Measurements from ENCODE around the gene UBL4B. TPM values are rescaled to one million over a fixed set of nuclear protein-coding genes. Genes with fewer than 3 reads are reported as not detected.

Gene UBL4B
- total RNA-seq, 1 experiment from 2014 or later: not detected

DNA sequence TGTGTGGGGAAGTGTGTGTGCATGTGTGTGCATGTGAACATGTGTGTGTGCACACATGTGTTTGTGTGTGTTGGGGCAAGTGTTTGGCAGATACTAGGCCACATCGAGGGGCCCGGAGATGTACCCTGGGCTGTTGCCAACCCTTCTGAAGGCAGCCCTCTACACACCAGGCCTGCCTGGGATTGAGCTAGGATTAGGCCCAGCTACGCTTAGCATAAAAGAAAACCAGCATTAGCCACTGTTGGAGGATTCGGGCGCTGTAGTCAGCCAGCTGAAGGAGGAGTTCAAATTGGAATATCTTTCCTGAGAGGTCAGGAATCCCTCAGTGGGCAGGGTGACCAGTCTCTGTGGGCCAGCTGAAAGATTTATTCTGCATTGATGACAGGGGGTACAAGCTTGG lies 31.2 kb upstream of the UBL4B start:
- Mint-ChIP-seq H3K4me3 (no peak overlapping the region), H3K27ac (no peak overlapping the region), H3K9me3 (no peaks in the 10 kb centered on the region), H3K36me3 (ENCODE audit: insufficient read depth in 1 of 3, low read depth in 3 of 3) (no peaks in the 10 kb centered on the region), H3K4me1 (peaks cover 13 to 31% of the 10 kb centered on the region in 2 experiments), H3K27me3 (ENCODE audit: low read depth) (peaks cover 99% of the 10 kb centered on the region)
- Histone ChIP-seq H2BK12ac (ENCODE audit: insufficient read length, low read depth, low read length) (no peak overlapping the region), H4K8ac (replicated peaks; ENCODE audit: insufficient read length, low read depth, low read length) (no peak overlapping the region), H3K79me2 (ENCODE audit: insufficient read depth, low read length) (no peaks in the 10 kb centered on the region), H2BK5ac (ENCODE audit: insufficient read length, low read length) (no peak overlapping the region), H3K4me2 (ENCODE audit: insufficient read depth, insufficient read length, low read length) (no peak overlapping the region), H3K14ac (ENCODE audit: insufficient read depth, low read length) (no peak overlapping the region), H3K27ac (ENCODE audit: insufficient read length, low read depth, low read length) (no peak overlapping the region), H3K23me2 (ENCODE audit: insufficient read length, low read depth, low read length, poor library complexity, severe bottlenecking) (peaks cover 10% of the 10 kb centered on the region), H3K4ac (ENCODE audit: low read depth, low read length) (no peak overlapping the region), H3T11ph (ENCODE audit: low read length) (no peak overlapping the region), H2AK5ac (ENCODE audit: insufficient read length, low read length) (no peak overlapping the region), H2BK15ac (ENCODE audit: low read depth, low read length) (no peak overlapping the region), H4K5ac (ENCODE audit: insufficient read length, low read depth, low read length) (no peak overlapping the region), H2AFZ (ENCODE audit: low read length) (no peak overlapping the region), H3K27me3 (ENCODE audit: insufficient read depth, low read length) (peaks cover 44% of the 10 kb centered on the region), H3K23ac (ENCODE audit: insufficient read length, low read depth, low read length) (no peak overlapping the region), H4K20me1 (ENCODE audit: control insufficient read depth, insufficient read depth, insufficient read length) (no peaks in the 10 kb centered on the region), H3K4me1 (ENCODE audit: insufficient read depth, low read length) (0 out of 2 replicates have a peak, but pooled peaks cover 3% of the 10 kb centered on the region), H2BK120ac (ENCODE audit: low read depth, low read length, poor library complexity, severe bottlenecking) (no peak overlapping the region), H3K9me3 (ENCODE audit: control insufficient read depth, low read depth, low read length) (no peaks in the 10 kb centered on the region), H3K9ac (ENCODE audit: extremely low read depth, insufficient read length, low read length) (no peak overlapping the region), H2BK20ac (ENCODE audit: low read depth, low read length, poor library complexity, severe bottlenecking) (no peak overlapping the region), H3K79me1 (ENCODE audit: insufficient read depth, low read depth, low read length, poor library complexity, severe bottlenecking) (no peaks in the 10 kb centered on the region), H4K91ac (ENCODE audit: insufficient read length, low read depth, low read length) (no peak overlapping the region), H3K18ac (ENCODE audit: insufficient read length, low read depth, low read length) (no peak overlapping the region), H3K56ac (ENCODE audit: insufficient read length, low read depth, low read length) (no peak overlapping the region)
- no peak for DNase-seq
- TF ChIP-seq, protein P1, sequence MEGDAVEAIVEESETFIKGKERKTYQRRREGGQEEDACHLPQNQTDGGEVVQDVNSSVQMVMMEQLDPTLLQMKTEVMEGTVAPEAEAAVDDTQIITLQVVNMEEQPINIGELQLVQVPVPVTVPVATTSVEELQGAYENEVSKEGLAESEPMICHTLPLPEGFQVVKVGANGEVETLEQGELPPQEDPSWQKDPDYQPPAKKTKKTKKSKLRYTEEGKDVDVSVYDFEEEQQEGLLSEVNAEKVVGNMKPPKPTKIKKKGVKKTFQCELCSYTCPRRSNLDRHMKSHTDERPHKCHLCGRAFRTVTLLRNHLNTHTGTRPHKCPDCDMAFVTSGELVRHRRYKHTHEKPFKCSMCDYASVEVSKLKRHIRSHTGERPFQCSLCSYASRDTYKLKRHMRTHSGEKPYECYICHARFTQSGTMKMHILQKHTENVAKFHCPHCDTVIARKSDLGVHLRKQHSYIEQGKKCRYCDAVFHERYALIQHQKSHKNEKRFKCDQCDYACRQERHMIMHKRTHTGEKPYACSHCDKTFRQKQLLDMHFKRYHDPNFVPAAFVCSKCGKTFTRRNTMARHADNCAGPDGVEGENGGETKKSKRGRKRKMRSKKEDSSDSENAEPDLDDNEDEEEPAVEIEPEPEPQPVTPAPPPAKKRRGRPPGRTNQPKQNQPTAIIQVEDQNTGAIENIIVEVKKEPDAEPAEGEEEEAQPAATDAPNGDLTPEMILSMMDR (conservative IDR thresholded peaks at IDR 0.05): no peak
- WGBS (ENCODE audit: extremely low coverage, insufficient read length, low lambda C conversion rate): no CpG with 5 or more reads among the region's 5 CpGs
